Sigmoid colon (tissue), 7 donors: ENCODE measurements around the gene LRP1. TPM values are rescaled to one million over a fixed set of nuclear protein-coding genes. Genes with fewer than 3 reads are reported as not detected.

Experiments
- DNase-seq: peaks from one replicate; pipeline ENCODE4 v3.0.0-alpha.2; 2019
- H3K27ac ChIP-seq, 4 donors: fragments of 200-600 bp; sonication (generic); one replicate each; pipeline ENCODE4 v1.5.1; 2016 to 2019; ENCODE audit warnings: mild to moderate bottlenecking in 1 of 4
- H3K27me3 ChIP-seq, 3 donors: fragments of 200-600 bp; sonication (generic); one replicate each; pipeline ENCODE4 v1.5.1; 2019; ENCODE audit warnings: mild to moderate bottlenecking in 1 of 3
- H3K36me3 ChIP-seq, 4 donors: fragments of 200-600 bp; sonication (generic); one replicate each; pipeline ENCODE4 v1.5.1; 2016 to 2019
- H3K4me1 ChIP-seq, 4 donors: fragments of 200-600 bp; sonication (generic); one replicate each; pipeline ENCODE4 v1.5.1; 2017 to 2019
- H3K4me3 ChIP-seq, 4 donors: fragments of 200-600 bp; sonication (generic); one replicate each; pipeline ENCODE4 v1.5.1; 2017 to 2019; ENCODE audit warnings: mild to moderate bottlenecking in 2 of 4, moderate library complexity in 1 of 4
- H3K9me3 ChIP-seq, 4 donors: fragments of 200-600 bp in 3 of 4; sonication (generic) in 3 of 4; one replicate each; pipeline versions ENCODE4 v1.5.1 to v1.6.1; 2013 to 2019
- CTCF ChIP-seq, 4 experiments: fragments of 450-650 bp in 3 of 4; fragments of 200-600 bp in 1 of 4; IDR thresholded peaks; one replicate each; pipeline ENCODE4 v1.5.1; 2016 to 2019; ENCODE audit warnings: antibody characterized with exemption in 4 of 4, mild to moderate bottlenecking in 3 of 4, moderate library complexity in 2 of 4
- EP300 ChIP-seq, 4 donors: sonication (generic); formaldehyde crosslinking; IDR thresholded peaks; one replicate each; pipeline ENCODE4 v1.6.1; 2017; ENCODE audit warnings: antibody characterized with exemption in 4 of 4
- POLR2A ChIP-seq, 2 donors: fragments of 450-650 bp; IDR thresholded peaks; one replicate each; pipeline ENCODE4 v1.6.1; 2016; ENCODE audit warnings: antibody characterized with exemption in 2 of 2, mild to moderate bottlenecking in 2 of 2, moderate library complexity in 2 of 2
- POLR2AphosphoS5 ChIP-seq, 4 donors: sonication (generic); formaldehyde crosslinking; IDR thresholded peaks; one replicate each; pipeline ENCODE4 v1.6.1; 2017; ENCODE audit warnings: antibody characterized with exemption in 4 of 4
- WGBS, 2 donors: extraction: QIAGEN DNeasy Blood & Tissue Kit; methylation state at CpG; one replicate each; pipeline ENCODE4 v1.1.7; 2013; 5-methylcytosine and 5-hydroxymethylcytosine counted together
- intact Hi-C: fragments of 100-400 bp; cut with DNase I; formaldehyde crosslinking; loops from one replicate; pipeline ENCODE4 v1.15.1; 2023
- polyA plus RNA-seq, 3 donors: library from polyadenylated mRNA; stranded (reverse); fragments of 200-250 nt; gene quantifications; one replicate each; pipeline ENCODE4 v1.2.3, GENCODE V29; 2013
- total RNA-seq, 4 donors: library from RNA; depleted of rRNA; stranded (reverse); fragments of >200 nt; gene quantifications; one replicate each; pipeline ENCODE4 v1.1.0, GENCODE V29; 2016
- donor health status: healthy with polysubstance abuse.
- donor health status: Bipolar disorder and iron deficiency.
- donor health status: healthy.

LRP1 gene
- total and polyA plus RNA-seq, 7 donors: 11.4 to 262 (median 147) TPM

GRCh38 chr12:57203201-57203600 is 74.9 kb downstream of the LRP1 start:
- TF ChIP-seq POLR2A (IDR thresholded peaks at IDR 0.05) (no peak), CTCF (IDR thresholded peaks at IDR 0.05) (no peak), EP300 (IDR thresholded peaks at IDR 0.05) (no peak), POLR2AphosphoS5 (IDR thresholded peaks at IDR 0.05) (no peak)
- WGBS, 2 donors: 96% methylated on average over 28 of the region's 28 CpGs
- Histone ChIP-seq H3K4me3 (no peak overlapping the region), H3K9me3 (no peaks in the 10 kb centered on the region), H3K36me3 (peaks cover 79 to 98% (median 89%) of the 10 kb centered on the region in 4 donors), H3K4me1 (no peaks in the 10 kb centered on the region), H3K27me3 (no peaks in the 10 kb centered on the region), H3K27ac (no peak overlapping the region)
- no peak for DNase-seq
- intact Hi-C loops: no loop called here

GRCh38 chr12:57203791-57204190 is 75.5 kb downstream of the LRP1 start:
- TF ChIP-seq POLR2A (IDR thresholded peaks at IDR 0.05): no peak
- TF ChIP-seq POLR2AphosphoS5 (IDR thresholded peaks at IDR 0.05): no peak
- TF ChIP-seq EP300 (IDR thresholded peaks at IDR 0.05): no peak
- no peak for TF ChIP-seq CTCF (IDR thresholded peaks at IDR 0.05)
- 86 to 90% methylated on average over 11 of the region's 11 CpGs for WGBS, 2 donors
- Histone ChIP-seq H3K27ac (no peak overlapping the region), H3K4me1 (no peaks in the 10 kb centered on the region), H3K4me3 (no peak overlapping the region), H3K36me3 (peaks cover 79 to 98% (median 86%) of the 10 kb centered on the region in 4 donors), H3K9me3 (no peaks in the 10 kb centered on the region), H3K27me3 (no peaks in the 10 kb centered on the region)
- intact Hi-C loops: no loop called here
- DNase-seq: no peak

- intact Hi-C loops: no loop called here
- TF ChIP-seq CTCF (IDR thresholded peaks at IDR 0.05): no peak
- no peak for TF ChIP-seq EP300 (IDR thresholded peaks at IDR 0.05)
- no peak for TF ChIP-seq POLR2AphosphoS5 (IDR thresholded peaks at IDR 0.05)
- no peak for TF ChIP-seq POLR2A (IDR thresholded peaks at IDR 0.05)
- no peak overlapping the region for H3K27ac ChIP-seq
- no peaks in the 10 kb centered on the region for H3K9me3 ChIP-seq
- no peaks in the 10 kb centered on the region for H3K27me3 ChIP-seq
- no peak overlapping the region for H3K4me3 ChIP-seq
- DNase-seq: no peak
- H3K4me1 ChIP-seq: no peaks in the 10 kb centered on the region
- H3K36me3 ChIP-seq: peaks cover 73 to 98% (median 83%) of the 10 kb centered on the region in 4 donors
- 92 to 93% methylated on average over 19 of the region's 19 CpGs for WGBS, 2 donors
Observed at GRCh38 chr12:57204454-57204853, 76.2 kb downstream of the LRP1 start.

- H3K36me3 ChIP-seq: peaks cover 65 to 98% (median 82%) of the 10 kb centered on the region in 4 donors
- no peak overlapping the region for H3K4me3 ChIP-seq
- no peaks in the 10 kb centered on the region for H3K27me3 ChIP-seq
- intact Hi-C loops: no loop called here
- no peak for TF ChIP-seq POLR2AphosphoS5 (IDR thresholded peaks at IDR 0.05)
- TF ChIP-seq CTCF (IDR thresholded peaks at IDR 0.05): no peak
- TF ChIP-seq POLR2A (IDR thresholded peaks at IDR 0.05): no peak
- no peak for TF ChIP-seq EP300 (IDR thresholded peaks at IDR 0.05)
- H3K9me3 ChIP-seq: no peaks in the 10 kb centered on the region
- no peak overlapping the region for H3K27ac ChIP-seq
- DNase-seq: no peak
- no peaks in the 10 kb centered on the region for H3K4me1 ChIP-seq
- WGBS, 2 donors: 96 to 97% methylated on average over 26 of the region's 26 CpGs
Observed at GRCh38 chr12:57205186-57205585, 76.9 kb downstream of the LRP1 start.

- Histone ChIP-seq H3K27me3 (no peaks in the 10 kb centered on the region), H3K36me3 (peaks cover 59 to 98% (median 82%) of the 10 kb centered on the region in 4 donors), H3K27ac (no peak overlapping the region), H3K9me3 (no peaks in the 10 kb centered on the region), H3K4me1 (no peaks in the 10 kb centered on the region), H3K4me3 (no peak overlapping the region)
- intact Hi-C loops: no loop called here
- DNase-seq: no peak
- TF ChIP-seq POLR2AphosphoS5 (IDR thresholded peaks at IDR 0.05) (no peak), EP300 (IDR thresholded peaks at IDR 0.05) (no peak), POLR2A (IDR thresholded peaks at IDR 0.05) (no peak), CTCF (IDR thresholded peaks at IDR 0.05) (no peak)
- 85 to 92% methylated on average over 7 of the region's 7 CpGs for WGBS, 2 donors
Observed at GRCh38 chr12:57205931-57206330, 77.6 kb downstream of the LRP1 start.
